HG03521 (cell line): ENCODE measurements around the gene DDX5.
"Not testable (repeated sequence)": the region's sequence is repeated elsewhere in the genome, so short reads cannot be mapped to it uniquely, and the experiment has no call there.

Experiments used
- ATAC-seq: cut with Tn5 transposase; IDR thresholded peaks from one replicate; pipeline ENCODE4 v1.9.1; 2021; ENCODE audit warnings: mild to moderate bottlenecking, moderate library complexity; ENCODE audit not compliant: unreplicated experiment

DDX5 gene

DNA sequence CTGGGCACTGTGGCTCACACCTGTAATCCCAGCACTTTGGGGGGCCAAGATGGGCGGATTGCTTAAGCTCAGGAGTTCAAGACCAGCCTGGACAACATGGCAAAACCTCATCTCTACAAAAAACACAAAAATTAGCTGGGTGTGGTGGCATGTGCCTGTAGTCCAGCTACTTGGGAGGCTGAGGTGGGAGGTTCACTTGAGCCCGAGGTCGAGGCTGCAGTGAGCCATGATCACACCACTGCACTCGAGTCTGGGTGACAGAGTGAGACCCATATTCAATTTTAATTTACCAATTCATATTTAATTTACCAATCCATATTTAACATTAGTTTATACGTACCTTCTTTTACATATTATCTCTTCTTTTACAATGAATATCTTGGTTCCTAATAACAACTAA, 10.8 kb downstream of the DDX5 start:
- not testable (repeated sequence) for ATAC-seq

DNA sequence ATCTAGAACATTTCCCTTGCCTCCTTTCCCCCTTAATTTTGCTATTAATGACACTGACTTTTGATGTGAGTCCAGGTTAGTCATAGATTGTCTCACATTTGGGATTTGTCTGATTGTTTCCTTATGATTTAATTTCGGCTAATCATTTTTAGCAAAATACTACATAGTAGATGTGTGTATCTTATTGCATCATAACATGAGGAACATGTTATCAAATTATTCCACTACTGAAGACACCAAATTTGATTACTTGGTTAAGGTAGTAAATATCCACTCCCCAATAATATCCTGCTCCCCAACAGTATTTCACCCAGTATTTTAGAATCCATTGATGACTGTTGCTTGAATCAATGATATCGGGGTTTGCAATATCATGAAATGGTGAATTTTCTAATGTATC, 12.0 kb downstream of the DDX5 start:
- no peak for ATAC-seq

DNA sequence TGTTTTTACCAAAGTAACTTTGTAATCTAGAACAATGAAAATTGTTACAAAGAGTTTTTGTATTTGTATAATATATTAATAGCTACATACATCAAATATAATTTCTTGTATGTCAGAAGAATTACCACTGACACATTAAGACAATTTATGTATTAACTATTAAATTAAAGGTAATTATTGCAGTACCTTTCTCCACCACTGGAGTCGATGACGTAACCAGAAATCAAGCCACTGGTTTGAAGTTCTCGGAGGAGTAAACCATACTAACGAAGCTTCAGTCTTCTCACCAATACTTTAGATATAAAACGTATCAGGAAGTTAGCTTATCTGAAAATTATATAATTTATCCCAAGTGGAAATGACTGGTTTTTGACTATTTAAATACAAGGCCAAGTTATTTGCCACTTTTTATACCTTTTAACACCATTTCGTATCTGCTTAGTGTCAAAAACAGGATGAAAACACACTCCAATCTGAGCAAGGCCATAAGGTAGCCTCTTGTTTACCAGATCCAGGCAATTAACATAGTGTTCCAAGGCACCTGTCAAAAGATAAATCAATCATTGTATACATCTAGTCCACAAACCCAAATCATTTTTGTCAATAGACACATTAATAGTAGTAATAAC, 13.5 kb downstream of the DDX5 start:
- ATAC-seq, result no peak

DNA sequence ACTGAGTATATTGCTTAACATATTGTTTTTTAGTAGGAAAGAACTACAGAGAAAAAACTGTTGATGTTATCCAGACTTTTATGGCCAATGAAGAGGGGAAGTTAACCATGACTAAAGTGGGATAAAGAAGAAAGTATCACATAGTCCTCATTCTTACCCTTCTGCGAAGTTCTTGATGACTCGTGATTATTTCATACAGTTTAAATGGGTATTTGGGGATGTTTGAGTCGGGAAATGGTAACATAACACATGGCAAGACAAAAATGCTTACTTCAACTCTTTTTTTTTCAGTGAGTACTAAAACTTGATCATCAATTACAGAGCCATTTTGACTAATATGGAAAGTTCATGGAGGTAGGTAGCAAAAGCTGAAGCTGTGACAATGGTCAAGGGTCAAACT, 14.1 kb downstream of the DDX5 start:
- no peak for ATAC-seq

DNA sequence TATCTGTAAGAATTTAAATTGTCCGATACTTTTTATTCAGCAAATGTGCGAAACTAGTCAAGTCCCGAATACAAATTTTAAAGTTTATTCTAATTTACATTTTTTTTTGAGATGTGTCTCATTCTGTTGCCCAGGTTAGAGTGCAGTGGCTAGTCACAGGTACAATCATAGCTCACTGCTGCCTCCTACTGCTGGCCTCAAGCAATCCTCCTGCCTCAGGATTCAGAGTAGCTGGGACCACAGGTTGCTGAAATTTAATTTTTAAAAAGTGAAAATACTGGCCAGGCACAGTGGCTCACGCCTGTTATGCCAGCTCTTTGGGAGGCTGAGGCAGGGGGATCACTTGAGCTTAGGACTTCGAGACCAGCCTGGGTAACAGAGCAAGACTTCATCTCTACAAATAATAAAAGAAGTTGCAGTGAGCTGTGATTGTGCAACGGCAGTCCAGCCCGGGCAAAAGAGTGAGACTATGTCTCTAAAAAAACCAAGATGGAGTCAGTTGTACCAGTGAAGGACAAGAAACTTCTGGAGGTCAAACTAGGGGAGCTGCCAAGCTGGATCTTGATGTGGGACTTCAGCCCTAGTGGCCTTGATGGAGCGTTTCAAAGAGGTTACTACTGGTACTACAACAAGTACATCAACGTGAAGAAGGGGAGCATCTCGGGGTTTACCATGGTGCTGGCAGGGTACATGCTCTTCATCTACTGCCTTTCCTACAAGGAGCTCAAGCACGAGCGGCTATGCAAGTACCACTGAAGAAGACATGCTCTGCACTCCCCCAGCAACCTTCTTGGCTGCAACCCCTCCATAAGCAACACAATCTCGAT, 14.8 kb downstream of the DDX5 start:
- no peak for ATAC-seq

DNA sequence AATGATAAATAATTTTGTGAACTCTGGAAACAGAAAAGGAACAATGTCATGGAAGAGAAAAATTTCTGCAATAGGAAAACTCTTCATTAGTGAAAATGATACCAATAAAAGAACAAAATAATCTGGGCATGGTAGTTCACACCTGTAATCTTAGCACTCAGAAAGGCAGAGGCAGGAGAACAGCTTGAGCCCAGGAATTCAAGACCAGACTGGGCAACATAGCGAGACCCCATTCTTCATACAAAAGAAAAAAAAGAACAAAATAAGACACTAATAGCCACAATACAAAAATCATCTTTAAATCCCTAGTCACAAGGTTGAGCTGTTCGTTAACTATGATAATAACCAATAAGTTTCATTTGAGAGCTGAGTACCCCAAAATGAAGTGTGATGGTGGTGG, 17.8 kb downstream of the DDX5 start:
- ATAC-seq, result no peak

DNA sequence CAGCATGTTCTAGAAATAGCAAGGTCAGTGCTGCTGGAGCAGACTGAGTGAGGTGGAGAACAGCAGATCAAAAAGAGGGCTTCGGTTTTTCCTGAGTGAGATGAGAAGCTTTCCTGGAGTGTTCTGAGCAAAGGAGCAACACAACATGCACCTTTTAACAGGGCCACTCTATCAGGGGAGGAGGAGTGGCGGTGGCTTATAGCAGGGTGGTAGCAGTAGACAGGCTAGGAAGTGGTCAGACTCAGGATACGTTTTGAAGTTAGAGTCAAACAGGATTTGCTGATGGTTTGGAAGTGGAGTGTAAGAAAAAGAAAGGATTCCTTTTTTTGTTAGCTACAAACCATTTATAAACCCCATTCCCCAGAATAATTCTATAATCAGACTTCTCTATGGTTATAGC, 21.7 kb downstream of the DDX5 start:
- ATAC-seq, result no peak

DNA sequence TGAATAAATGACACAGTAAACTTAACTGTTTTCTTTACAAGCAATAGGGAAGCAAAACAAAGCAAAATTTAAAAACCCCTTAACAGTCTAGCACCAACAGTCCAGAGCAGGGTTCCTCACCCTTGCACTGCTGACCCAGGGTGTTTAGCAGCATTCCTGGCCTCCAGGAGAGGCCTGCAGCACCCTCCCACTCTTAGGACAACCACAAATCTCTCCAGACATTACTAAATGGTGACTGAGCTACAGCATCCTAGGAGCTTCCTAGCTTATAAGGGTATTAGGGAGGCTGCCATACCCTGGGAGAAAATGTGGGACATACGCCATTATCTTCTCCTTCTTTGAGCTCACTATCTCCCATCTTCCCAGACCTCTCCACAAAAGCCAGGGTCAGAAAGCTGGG, 25.1 kb downstream of the DDX5 start:
- ATAC-seq, result no peak

DNA sequence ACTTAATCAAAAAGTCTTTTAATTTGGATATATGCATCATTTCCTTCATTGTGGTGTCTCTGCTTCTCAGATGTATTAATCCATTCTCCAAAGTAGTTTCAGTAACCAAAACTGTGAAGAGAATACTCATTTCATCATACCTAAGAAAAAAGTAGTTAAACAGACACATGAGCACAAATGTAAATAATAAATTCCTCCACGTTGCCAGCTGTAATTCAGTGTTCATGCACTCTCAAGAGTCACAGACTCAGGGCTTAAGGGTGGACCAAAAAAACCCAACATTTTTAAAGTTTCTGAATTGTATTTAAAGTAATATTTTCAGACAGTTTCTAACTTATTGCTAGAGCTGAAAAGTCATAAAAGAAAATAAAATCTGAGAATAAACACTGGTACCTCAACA, 28.2 kb downstream of the DDX5 start:
- no peak for ATAC-seq

DNA sequence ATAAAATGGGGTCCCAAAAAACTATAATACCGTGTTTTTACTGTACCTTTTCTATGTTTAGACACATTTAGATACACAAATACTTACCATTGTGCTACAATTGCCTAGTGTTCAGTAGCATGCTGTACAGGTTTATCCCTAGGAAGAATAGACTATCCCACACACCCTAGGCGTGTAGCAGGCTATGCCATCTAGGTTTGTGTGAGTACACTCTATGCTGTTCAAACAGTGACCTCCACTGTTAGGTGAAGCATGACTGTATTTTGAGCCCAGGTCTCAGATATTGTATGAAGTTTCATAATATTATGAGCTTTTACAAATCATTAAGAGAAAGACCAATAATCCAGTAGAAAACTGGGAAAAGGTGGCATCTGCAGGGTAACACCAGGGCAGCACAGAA, 33.5 kb downstream of the DDX5 start:
- ATAC-seq, result no peak

DNA sequence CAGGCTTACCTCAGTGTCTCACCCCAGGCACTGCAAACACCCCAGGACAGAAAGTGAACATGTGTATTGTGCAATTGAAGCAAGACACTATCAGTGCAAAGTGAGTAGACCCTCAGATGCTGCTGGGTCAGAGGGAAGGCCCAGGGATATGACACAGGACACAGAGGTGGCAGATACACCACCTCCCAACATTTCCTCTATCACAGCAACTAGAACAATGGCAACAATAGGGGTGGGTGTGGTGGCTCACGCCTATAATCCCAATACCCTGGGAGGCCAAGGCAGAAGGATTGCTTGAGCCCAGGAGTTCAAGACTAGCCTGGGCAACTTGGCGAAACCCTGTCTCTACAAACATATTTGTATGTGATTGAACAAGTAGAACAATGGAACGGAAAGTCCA, 34.6 kb downstream of the DDX5 start:
- no peak for ATAC-seq

DNA sequence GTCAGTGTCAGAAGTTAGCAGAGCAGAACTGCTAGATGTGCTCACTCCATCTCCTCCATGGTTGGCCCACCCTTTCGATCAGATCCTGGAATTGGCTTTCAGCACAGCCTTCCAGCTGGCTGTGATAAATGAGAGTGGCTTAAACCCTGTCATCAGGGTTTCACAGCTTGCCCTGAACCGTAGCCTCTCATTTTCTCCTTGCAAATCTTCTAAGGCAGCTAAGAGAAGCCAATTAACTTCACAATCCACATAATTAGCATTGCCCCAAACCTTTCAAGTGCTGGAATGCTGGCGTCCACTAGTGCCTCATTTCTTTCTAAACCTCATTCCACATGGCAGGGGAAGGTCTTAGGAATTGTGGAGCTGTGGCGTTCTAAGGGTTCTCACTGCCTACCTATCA, 35.5 kb downstream of the DDX5 start:
- no peak for ATAC-seq

DNA sequence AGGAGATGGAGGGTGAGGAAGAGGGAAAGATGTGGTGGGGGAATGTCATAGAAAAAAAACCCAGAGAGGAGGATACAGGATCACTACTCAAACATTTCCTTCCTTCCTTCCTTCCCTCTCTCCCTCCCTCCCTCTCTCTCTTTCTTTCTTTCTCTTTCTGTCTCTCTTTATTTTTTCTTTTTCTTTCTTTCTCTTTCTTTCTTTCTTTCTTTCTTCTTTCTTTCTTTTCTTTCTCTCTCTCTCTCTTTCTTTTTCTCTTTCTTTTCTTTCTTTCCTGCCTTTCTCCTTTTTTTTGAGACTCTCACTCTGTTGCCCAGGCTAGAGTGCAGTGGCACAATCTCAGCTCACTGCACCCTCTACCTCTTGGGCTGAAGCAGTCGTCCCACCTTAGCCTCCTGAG, 39.3 kb downstream of the DDX5 start:
- ATAC-seq, result not testable (repeated sequence)

DNA sequence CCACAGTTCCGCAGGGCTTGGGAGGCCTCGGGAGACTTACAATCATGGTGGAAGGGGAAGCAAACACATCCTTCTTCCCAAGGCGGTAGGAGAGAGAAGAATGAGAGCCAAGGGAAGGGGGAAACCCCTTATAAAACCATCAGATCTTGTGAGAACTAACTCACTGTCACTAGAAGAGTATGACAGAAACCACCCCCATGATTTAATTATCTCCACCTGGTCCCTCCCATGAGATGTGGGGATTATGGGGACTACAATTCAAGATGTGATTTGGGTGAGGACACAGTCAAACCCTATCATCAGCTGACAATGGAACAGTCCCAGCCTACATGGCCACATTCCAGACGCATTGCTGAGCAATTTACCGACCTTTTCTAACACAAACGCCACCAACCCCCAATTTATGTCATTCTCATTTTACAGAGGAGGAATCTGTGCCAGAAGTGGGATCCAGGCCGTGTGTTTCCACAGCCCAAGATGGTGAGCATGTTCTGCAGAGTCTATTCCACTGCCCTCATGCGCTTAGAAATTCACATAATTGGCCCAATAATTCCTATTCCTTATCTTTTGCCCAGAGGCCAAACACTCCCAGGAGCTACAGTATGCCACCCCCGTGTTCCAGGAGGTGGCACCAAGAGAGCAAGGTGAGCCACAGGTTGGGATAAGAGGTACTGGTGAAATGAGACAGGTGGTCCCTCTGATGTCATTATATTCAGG, 39.9 kb downstream of the DDX5 start:
- ATAC-seq, result no peak

DNA sequence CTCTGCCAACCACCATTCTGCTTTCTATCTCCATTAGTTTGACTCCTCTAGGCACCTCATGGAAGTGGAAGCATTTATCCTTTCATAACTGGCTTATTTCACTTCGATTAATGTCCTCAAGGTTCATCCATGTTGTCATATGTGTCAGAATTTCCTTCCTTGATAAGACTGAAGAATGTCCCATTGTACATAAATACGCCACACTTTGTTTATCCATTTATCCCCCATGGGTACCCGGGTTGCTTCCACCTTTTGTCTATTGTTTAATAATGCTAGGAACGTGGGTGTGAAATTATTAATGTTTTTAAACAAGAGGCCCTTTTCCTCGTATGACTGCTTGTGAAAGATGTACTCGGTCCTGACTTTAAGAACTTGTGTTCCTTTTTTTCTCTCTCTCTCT, 44.3 kb downstream of the DDX5 start:
- ATAC-seq, result no peak

DNA sequence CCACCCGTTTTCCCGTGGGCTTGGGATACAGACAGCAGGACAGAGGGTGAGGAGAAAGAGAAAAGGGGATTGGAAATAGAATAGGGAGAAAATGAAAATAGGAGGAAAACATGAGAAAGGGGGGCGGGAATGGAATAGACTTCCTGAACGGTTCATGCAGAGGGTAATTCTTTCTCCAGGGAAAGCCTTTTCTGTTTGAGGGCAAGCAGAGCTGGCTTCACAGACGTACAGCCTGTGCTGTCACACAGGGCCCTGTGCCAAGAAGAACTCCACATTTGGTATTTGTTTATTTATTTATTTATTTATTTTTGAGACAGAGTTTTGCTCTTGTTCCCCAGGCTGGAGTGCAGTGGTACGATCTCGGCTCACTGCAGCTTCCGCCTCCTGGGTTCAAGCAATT, 45.1 kb downstream of the DDX5 start:
- no peak for ATAC-seq

DNA sequence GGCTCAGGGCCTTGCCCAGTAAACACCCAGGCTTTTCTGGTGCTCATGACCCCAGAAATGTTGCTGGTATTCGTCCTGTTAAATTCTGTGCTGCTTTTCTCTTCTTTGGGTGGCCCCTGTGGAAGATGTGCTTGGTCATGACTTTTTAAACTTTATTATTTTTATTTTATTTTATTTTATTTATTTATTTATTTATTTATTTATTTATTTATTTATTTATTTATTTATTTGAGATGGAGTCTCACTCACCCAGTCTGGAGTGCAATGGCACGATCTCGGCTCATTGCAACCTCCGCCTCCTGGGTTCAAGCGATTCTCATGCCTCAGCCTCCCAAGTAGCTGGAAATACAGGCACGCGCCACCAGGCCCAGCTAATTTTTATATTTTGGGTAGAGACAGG, 46.3 kb downstream of the DDX5 start:
- not testable (repeated sequence) for ATAC-seq

DNA sequence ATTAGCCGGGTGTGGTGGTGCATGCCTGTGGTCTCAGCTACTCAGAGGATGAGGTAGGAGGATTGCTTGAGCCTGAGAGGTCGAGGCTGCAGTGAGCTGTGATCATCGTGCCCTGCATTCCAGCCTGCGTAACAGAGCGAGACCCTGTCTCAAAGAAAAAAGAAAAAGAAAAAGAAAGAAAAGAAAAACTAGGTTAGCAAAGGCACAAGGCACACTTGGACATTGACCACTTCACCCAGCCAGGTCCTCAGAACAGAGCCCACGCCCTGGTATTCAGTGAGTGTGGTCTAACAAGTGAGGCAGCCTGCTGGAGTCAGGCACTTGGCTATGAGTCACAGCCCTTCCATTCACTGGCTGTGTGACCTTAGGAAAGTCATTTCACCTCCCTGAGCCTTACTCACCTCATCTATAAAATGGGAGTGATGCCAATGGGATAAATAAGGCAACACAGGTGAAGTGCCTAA, 46.8 kb downstream of the DDX5 start:
- ATAC-seq, result no peak

DNA sequence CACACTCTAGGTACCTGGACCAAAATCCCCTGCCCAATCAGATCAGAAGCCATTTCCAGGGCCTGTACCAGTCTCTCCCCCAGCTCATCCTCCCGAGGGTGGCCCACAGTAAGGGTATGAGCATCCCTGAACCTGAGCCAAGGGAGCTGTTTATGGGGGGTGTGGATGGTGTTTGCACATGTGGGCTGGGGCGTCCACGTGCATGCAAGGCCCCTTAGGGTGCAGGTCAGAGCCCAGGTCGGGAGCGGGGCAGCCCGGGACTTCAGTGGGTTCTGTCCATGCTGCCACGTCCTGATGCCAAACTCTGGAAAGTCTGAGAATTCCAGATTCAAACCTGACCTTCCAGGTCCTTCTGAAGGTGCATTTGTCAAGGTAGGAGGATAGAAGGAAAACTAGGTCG, 47.3 kb downstream of the DDX5 start:
- no peak for ATAC-seq

DNA sequence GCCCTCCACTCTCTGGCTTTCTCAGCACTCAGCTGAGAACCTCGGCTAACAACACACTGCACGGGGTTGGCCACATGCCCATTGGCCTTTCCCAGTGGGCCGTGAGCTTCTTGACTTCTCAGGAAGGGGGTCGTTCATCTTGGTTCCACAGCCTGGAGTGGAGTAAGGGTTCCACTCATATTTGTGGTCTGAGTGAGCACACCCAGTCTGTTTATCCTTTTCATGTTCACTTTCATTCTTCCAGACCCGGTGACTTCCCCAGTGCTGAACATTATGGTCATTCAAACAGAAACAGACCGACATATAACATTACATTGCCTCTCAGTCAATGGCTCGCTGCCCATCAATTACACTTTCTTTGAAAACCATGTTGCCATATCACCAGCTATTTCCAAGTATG, 48.9 kb downstream of the DDX5 start:
- ATAC-seq, result no peak

DNA sequence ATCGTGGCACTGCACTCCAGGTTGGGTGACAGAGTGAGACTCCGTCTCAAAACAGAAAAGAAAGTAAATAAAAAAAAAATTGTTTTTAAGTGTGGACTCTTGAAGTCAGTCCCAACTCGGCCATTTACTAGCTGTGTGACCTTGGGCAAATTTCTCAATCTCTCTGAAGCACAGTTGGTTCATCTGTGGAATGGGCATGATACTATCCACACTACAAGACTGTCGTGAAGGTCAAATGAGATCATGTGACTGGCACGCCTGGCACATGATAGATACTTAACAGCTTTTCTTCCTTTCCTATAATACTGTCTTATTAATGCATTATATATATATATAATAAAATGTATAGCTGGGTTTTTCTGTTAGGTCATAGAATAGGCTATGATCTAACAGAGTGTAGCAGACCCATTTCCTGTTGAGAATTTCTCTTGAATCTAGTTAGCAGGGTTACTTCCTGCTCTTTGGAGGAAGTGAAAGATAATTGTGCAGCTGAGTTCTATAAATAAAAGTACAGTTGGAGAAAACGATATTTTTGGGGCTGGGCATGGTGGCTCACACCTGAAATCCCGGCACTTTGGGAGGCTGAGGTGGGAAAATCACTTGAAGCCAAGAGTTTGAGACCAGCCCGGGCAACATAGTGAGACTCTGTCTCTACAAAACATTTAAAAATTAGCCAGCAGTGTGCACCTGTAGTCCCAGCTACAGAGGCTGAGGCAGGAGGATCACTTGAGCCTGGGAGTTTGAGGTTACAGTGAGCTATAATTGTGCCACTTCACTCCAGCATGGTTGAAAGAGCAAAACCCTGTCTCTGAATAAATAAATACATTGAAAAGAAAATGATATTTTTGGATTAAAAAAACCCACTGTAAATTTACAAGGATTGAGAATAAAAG, 49.9 kb downstream of the DDX5 start:
- ATAC-seq, result no peak
